Epithelial cell of prostate (primary cell): Measurements from ENCODE around the gene ARMC5.
"Not testable (repeated sequence)": the region's sequence is repeated elsewhere in the genome, so short reads cannot be mapped to it uniquely, and the experiment has no call there.

Experiments used
- DNase-seq: peaks from one replicate; pipeline ENCODE4 v3.0.0-alpha.2; 2011; ENCODE audit warnings: low read depth, low spot score
- H3K27ac ChIP-seq: fragments of 450-650 bp; 2 replicates; pipeline ENCODE4 v1.5.1; 2017; ENCODE audit warnings: mild to moderate bottlenecking

The ARMC5 gene

GRCh38 chr16:31489616-31490584 lies 30.6 kb downstream of the ARMC5 start:
- no peak for DNase-seq
- H3K27ac ChIP-seq: no peak overlapping the region

DNA sequence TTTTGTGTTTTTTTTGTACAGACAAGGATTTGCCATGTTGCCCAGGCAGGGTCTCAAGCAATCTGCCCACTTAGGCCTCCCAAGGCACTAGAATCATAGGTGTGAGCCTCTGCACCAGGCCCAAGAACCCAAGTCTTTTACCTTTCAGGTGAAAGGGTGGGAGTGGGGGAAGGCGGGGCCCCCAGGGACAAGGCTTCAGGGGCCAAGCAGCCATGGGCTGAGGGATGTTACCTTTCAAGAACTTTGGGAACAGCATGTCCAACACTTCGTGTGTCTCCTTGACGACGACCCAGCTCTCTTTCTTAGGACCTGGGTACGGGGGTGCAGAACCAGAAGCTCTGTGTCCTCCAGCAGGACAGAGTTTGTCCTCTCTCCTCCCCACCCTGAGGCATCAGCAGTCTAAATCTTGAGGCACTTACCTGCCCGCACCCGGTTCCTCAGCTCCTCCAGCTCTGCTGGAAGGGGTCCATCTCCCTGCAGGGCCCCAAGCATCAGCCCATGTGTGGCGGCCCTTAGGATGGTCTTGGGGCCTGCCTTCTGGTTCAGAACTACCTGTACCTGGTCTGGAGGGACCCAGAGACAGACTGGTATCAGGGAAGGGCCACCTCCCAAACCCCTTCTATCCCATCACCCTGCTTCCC lies 32.6 kb downstream of the ARMC5 start:
- no peak for DNase-seq
- H3K27ac ChIP-seq: no peak overlapping the region

DNA sequence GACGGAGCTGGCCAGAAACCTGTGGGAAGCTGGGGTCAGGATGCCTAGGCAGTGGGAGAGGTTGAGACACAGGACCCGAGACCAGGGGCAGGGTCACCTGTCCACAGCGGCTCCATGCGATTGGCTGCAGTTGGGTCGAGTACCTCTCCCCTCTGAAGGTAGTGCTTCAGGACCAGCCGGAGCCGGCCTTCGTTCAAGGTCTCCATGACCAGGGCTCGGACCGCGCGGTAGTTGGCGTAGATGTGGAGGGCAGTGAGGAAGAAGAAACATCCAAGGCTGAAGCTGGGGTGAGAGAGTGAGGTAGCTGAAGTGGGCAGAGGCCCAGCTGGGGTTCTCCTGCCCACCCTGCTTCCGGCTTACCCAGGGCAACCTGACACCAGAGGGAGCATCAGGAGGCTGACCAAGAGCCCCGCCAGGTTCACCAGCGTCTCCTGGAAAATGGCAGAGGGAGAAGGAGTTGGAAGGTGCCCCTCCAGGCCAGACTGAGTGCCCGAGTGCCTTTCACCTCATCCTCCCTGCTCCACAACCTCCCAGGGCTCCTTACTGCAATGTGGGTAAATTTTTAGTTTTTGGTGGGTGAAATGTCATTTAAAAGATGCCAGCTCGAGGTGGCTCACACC lies 34.3 kb downstream of the ARMC5 start:
- no peak for DNase-seq
- H3K27ac ChIP-seq: no peak overlapping the region

DNA sequence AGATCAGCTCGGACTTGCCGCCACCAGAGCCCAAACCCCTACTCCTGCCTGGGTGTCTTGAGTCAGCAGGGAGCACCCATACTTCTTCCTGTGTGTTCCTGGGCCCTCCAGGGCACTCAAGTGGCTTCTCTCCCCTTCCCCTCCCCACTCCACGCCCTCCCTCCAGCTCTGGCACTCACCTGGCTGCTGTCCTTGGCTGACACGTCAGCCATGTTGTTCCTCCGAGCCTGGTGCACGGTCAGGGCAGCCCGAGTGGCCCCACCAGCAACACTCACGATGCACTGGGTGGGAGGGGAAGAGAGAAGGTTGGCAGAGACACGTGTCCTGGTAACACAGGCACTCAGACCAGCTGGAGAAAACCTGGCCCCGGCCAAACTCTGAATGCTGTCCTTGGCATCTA lies 37.4 kb downstream of the ARMC5 start:
- DNase-seq: no peak
- no peak overlapping the region for H3K27ac ChIP-seq

DNA sequence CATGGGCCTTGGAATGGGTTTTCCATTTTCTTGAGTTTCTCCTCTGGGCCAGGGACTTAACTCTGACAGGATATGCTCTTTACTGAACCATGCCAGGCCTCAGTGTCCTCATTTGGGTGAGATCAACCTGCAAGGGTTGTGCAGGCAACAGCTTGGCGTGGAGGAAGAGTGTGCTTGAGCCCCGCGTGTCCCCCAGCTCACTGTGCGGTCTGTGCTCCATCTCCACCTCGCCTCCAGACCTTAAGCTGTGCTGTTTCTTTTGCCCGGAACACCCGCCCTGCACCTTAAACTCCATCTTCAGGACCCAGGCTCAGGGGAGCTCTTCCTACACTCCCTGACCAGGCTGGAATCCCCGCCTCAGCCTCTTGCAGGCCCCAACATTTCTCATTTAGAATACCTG lies 39.2 kb downstream of the ARMC5 start:
- no peak for DNase-seq
- no peak overlapping the region for H3K27ac ChIP-seq

DNA sequence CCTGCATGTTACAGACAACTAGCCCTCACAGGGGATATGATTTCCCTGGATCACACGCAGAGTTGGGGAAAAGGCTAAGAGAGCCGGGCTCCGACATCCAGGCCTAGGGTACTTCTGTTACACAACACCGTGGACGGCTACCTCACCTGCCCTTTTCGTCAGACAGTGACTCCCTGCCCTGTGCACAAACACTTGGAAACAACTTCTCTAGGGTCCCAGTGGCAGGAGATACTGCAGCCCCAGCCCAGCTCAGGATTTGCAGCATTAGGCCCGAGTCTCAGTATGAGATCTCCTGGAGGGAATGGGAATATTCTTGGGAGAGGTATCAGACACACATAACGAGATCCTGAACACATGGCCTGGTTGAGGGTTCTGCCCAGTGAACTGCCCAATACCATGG lies 40.6 kb downstream of the ARMC5 start:
- no peak overlapping the region for H3K27ac ChIP-seq
- DNase-seq: no peak

- DNase-seq: no peak
- H3K27ac ChIP-seq: no peak overlapping the region
Measured at GRCh38 chr16:31501226-31501965, 42.1 kb downstream of the ARMC5 start.

DNA sequence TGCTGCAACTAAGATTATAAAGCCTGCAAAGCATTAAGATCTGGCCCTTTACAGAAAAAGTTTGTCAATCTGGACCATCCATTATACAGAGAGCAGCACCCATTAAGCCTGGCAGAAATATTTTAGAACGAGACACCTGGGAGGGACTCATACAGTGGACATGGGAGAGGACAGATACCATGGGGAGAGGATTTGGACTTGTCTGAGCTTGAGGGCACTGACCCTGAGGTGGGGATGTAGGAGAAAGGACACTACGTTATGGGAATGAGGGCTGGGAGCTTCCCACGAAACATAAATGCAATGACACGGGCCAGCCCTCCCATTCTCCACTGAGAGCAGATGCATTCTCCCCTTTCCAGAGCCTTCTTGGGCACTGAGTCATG lies 42.7 kb downstream of the ARMC5 start:
- H3K27ac ChIP-seq: no peak overlapping the region
- DNase-seq: no peak

- DNase-seq: no peak
Measured at GRCh38 chr16:31502981-31503380, 43.7 kb downstream of the ARMC5 start.

GRCh38 chr16:31503555-31503954 lies 44.3 kb downstream of the ARMC5 start:
- H3K27ac ChIP-seq, DNase-seq: not testable (repeated sequence)

More at GRCh38 chr16:31502981-31503380, 43.7 kb downstream of the ARMC5 start:
- no peak overlapping the region for H3K27ac ChIP-seq

DNA sequence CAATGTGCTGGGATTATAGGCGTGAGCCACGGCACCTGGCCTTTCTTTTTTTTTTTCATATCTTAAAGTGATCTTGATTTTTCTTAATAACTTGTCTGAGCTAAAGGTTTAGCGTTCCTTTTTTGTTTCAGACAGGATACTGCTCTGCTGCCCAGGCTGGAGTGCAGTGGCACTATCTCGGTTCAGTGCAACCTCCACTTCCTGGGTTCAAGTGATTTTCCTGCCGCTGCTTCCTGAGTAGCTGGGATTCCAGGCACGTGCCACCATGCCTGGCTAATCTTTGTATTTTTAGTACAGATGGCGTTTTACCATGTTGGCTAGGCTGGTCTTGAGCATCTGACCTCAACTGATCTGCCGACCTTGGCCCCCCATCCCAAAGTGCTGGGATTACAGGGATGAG lies 44.9 kb downstream of the ARMC5 start:
- DNase-seq: no peak
- no peak overlapping the region for H3K27ac ChIP-seq

DNA sequence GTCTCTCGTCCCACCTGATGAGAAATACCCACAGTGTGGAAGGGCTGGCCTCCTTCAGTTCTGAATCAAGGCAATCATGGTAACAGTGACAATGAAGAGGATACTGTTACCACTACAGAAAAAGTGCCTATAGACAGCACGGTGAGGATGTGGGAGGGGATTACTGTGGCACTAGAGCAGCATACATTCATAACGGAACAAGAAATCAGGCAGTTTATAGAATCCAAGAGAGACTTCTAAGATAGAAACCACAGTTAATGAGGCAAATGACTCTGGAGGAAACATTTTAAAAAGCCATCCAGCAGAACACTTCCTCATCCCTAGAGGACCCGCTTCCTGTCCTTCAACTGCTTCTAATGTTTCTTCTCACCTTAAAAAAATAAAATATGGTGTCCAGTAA lies 46.2 kb downstream of the ARMC5 start:
- DNase-seq: no peak
- H3K27ac ChIP-seq: no peak overlapping the region

DNA sequence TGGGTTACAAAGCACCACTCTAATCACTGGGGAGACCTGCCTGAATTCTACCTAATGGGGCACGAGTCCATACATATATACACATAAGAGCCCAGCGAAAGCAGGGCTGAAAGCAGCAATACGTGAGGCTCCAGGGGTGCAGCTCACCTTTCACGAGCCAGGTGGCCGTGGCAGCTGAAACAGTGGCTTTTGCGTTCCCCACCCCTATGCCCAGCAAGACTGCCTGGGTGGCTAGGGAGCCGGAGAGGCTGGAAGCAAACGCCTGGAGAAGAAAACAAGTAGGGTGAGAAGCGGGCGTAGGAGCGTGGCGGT lies 48.3 kb downstream of the ARMC5 start:
- no peak for DNase-seq

DNA sequence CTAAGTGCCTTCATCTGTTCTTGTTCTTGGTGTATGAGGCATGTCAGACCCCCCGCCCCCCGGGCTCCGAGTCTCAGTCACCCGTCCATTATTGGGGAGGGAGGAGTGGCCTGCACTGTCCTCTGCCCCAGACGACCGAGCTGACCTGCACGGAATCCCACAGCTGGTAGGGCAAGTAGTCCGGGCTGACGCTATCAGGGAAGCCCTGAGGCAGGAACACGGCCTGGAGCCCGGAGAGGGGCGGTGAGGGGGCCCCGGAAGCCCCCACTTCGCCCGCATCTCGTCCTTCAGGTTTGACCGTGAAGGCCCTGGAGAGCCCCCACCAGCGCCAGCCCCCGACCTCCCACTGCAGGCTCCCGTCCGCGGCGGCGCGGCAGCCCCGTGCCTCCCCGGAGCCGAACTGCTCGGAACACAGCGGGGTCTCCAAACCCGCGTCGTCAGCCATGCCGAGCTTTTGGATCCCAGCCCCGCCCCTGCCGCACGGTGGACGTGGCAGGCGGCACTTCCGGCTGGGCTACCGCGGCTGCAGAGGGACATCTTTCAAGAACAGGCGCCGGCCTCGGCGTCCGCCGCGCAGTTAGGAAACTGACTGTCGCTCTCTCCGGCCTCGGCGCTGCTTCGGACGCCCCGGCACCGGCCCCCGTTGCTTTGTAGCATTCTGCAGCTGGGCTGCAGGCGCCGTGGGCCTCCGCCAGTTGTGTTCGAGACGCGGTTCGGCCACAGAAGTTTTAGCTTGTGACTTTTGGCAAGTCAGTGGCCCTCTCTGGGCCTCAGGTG lies 48.8 kb downstream of the ARMC5 start, which contains the start of gene RUSF1:
Gene RUSF1, minus strand, starts transcription at position 463 of the 777 bp plus-strand sequence. Its CDS starts 18 bp downstream, at position 445.
- DNase-seq: peak; percentile 36
- H3K27ac ChIP-seq: peak within 1 kb of the TSS; percentile 69

More for the DNA sequence above, 48.3 kb downstream of the ARMC5 start:
- peak overlapping the region; percentile 69 for H3K27ac ChIP-seq

- H3K27ac ChIP-seq: peak overlapping the region; percentile 69
- no peak for DNase-seq
Measured at GRCh38 chr16:31508706-31509195, 49.5 kb downstream of the ARMC5 start.

GRCh38 chr16:31513126-31513525 lies 53.8 kb downstream of the ARMC5 start:
- peak; percentile 46 for DNase-seq

DNA sequence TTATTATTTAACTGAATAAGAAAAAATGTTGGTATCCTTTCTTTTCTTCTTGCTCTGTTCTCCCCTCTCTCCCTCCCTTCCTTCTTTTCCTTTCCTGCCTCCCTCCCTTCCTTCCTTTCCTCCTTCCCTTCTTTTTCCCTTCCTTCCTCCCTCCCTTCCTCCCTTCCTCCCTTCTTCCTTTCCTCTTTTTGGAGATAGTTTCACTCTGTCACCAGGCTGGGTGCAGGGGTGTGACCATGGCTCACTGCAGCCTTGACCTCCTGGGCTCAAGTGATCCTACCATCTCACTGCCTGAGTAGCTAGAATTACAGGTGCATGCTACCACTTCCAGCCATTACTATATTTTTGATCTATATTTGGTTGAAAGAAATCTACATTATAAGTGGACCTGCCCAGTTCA lies 54.6 kb downstream of the ARMC5 start:
- no peak for DNase-seq
- H3K27ac ChIP-seq: no peak overlapping the region

More at GRCh38 chr16:31513126-31513525, 53.8 kb downstream of the ARMC5 start:
- H3K27ac ChIP-seq: no peak overlapping the region
